Measurements from ENCODE around the gene PRR16.

Gene PRR16

GRCh38 chr5:120605325-120606079, 141.4 kb downstream of the PRR16 start:
- TF ChIP-seq CTCF (IDR thresholded peaks at IDR 0.05; ENCODE audit: low read depth, low read length): no peak

GRCh38 chr5:120609570-120609969, 145.5 kb downstream of the PRR16 start:
- no peak overlapping the region for H3K4me3 ChIP-seq (ENCODE audit: low read depth, low read length)
- TF ChIP-seq CTCF (IDR thresholded peaks at IDR 0.05; ENCODE audit: low read depth, low read length): no peak

More at GRCh38 chr5:120605325-120606079, 141.4 kb downstream of the PRR16 start:
- no peak overlapping the region for H3K4me3 ChIP-seq (ENCODE audit: low read depth, low read length)

- no peak for TF ChIP-seq CTCF (IDR thresholded peaks at IDR 0.05; ENCODE audit: low read depth, low read length)
- no peak overlapping the region for H3K4me3 ChIP-seq (ENCODE audit: low read depth, low read length)
These were observed 146.0 kb downstream of the PRR16 start for GRCh38 chr5:120610145-120610544.

- no peak for TF ChIP-seq CTCF (IDR thresholded peaks at IDR 0.05; ENCODE audit: low read depth, low read length)
- H3K4me3 ChIP-seq (ENCODE audit: low read depth, low read length): no peak overlapping the region
These were observed 149.6 kb downstream of the PRR16 start for GRCh38 chr5:120613729-120614128.

- no peak overlapping the region for H3K4me3 ChIP-seq (ENCODE audit: low read depth, low read length)
- no peak for TF ChIP-seq CTCF (IDR thresholded peaks at IDR 0.05; ENCODE audit: low read depth, low read length)
These were observed 150.6 kb downstream of the PRR16 start for GRCh38 chr5:120614531-120615180.

GRCh38 chr5:120615967-120616645, 152.0 kb downstream of the PRR16 start:
- TF ChIP-seq CTCF (IDR thresholded peaks at IDR 0.05; ENCODE audit: low read depth, low read length): no peak

GRCh38 chr5:120621339-120621738, 157.2 kb downstream of the PRR16 start:
- no peak for TF ChIP-seq CTCF (IDR thresholded peaks at IDR 0.05; ENCODE audit: low read depth, low read length)
- no peak overlapping the region for H3K4me3 ChIP-seq (ENCODE audit: low read depth, low read length)

More at GRCh38 chr5:120615967-120616645, 152.0 kb downstream of the PRR16 start:
- H3K4me3 ChIP-seq (ENCODE audit: low read depth, low read length): no peak overlapping the region
